GM06990 (cell line): Measurements from ENCODE around the gene C1orf35.

ENCODE experiments used
- DNase-seq: peaks from one replicate; pipeline ENCODE4 v3.0.0-alpha.2; 2011; ENCODE audit not compliant: insufficient read length; ENCODE audit errors: extremely low read depth
- H3K27me3 ChIP-seq: replicated peaks from 2 replicates; pipeline ENCODE4 v1.6.0; 2011; ENCODE audit warnings: low read length; ENCODE audit not compliant: control insufficient read depth, insufficient read depth
- H3K36me3 ChIP-seq: 2 replicates; pipeline ENCODE4 v1.5.1; 2011; ENCODE audit warnings: low read length; ENCODE audit not compliant: control insufficient read depth, insufficient read depth
- H3K4me3 ChIP-seq: replicated peaks from 2 replicates; pipeline ENCODE4 v1.5.1; 2011; ENCODE audit warnings: low read depth, mild to moderate bottlenecking, control low read depth, low read length
- CTCF ChIP-seq: IDR thresholded peaks from 2 replicates; pipeline ENCODE4 v1.5.1; 2011; ENCODE audit warnings: low read length, control low read depth, mild to moderate bottlenecking, inconsistent platforms; ENCODE audit not compliant: insufficient read depth, poor library complexity, severe bottlenecking

The C1orf35 gene

GRCh38 chr1:228150120-228150460 lies 47.0 kb upstream of the C1orf35 start:
- peak; percentile 9 for DNase-seq
- no peaks in the 10 kb centered on the region for H3K27me3 ChIP-seq
- peaks cover 31% of the 10 kb centered on the region for H3K36me3 ChIP-seq
- no peak overlapping the region for H3K4me3 ChIP-seq
- no peak for TF ChIP-seq CTCF

GRCh38 chr1:228149406-228150119 lies 46.4 kb upstream of the C1orf35 start, which contains the start of gene GJC2:
GJC2 (plus strand) TSS chr1:228149930; CDS start chr1:228157759, 7,829 bp downstream.
- no peak for TF ChIP-seq CTCF
- DNase-seq: peak; percentile 6
- H3K36me3 ChIP-seq: peaks cover 31% of the 10 kb centered on the region
- no peaks in the 10 kb centered on the region for H3K27me3 ChIP-seq
- no peak within 1 kb of the TSS for H3K4me3 ChIP-seq

DNA sequence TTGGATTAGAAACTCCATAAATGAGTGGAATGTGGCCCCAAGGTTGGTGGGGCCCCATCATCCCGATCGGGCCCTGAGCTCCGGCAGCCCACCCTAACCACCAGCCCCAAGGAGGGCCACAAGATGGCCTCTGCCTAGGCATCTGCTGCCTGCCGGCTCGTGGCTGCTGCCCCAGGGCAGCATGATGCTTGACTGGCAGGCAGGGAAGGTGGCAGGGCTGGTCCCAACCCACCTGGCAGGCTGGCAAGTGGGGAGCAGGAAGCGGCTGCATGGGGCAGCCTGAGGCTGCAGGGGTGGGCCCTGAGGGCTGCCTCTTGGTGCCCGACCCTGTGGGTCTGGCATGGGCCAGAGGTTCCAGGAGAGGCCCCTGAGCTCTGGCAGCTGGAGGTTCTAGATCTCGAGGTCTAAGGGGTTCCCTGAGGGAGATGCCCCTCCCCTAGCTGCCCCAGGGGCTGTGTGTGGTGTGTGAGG lies 45.8 kb upstream of the C1orf35 start:
- TF ChIP-seq CTCF: no peak
- DNase-seq: peak; percentile 3
- peaks cover 31% of the 10 kb centered on the region for H3K36me3 ChIP-seq
- H3K4me3 ChIP-seq: no peak overlapping the region
- no peaks in the 10 kb centered on the region for H3K27me3 ChIP-seq

DNA sequence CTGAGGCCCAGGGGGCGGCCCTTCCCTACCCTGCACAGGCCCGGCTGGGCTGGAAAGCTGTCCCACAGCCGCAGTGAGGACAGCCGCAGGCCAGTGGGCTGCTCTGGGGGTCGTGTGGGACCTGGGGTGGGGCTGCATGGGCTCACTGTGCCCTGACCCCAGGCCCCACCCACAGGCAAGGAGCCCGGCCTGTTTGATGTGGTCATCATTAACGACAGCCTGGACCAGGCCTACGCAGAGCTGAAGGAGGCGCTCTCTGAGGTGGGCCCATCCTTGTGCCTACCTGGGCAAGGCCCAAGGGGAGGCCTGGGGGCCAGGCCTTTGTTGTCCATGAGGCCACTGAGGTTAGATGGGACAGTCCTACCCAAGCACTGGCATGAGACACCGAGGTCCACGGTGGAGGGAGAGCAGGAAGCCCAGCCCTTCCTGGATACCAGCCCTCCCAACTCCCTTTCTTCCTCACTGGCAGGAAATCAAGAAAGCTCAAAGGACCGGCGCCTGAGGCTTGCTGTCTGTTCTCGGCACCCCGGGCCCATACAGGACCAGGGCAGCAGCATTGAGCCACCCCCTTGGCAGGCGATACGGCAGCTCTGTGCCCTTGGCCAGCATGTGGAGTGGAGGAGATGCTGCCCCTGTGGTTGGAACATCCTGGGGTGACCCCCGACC lies 45.2 kb upstream of the C1orf35 start:
- Histone ChIP-seq H3K27me3 (no peaks in the 10 kb centered on the region), H3K36me3 (peaks cover 31% of the 10 kb centered on the region), H3K4me3 (no peak overlapping the region)
- no peak for DNase-seq
- no peak for TF ChIP-seq CTCF

GRCh38 chr1:228147768-228148167 lies 44.6 kb upstream of the C1orf35 start:
- Histone ChIP-seq H3K36me3 (peaks cover 31% of the 10 kb centered on the region), H3K4me3 (no peak overlapping the region), H3K27me3 (no peaks in the 10 kb centered on the region)
- DNase-seq: no peak
- TF ChIP-seq CTCF: no peak
